ENCODE results near the gene OR2AT4.
"Not testable (repeated sequence)": the region's sequence is repeated elsewhere in the genome, so short reads cannot be mapped to it uniquely, and the experiment has no call there.

OR2AT4 gene

DNA sequence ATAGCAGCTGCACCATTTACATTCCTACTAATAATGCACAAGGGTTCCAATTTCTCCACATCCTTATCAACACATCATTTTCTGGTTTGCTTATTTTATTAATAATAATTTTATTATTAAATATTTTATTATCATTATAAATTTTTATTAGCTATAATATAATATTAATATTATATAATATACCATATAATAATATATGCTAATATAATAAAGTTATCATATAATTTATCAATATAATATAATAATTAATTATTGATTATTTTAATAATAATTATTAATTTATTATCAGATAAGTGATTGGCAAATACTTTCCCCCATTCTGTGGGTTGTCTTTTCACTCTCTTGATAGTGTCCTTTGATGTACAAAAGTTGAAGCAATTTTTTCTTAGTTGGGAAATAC lies 27.7 kb downstream of the OR2AT4 start:
- no peak for DNase-seq (ENCODE audit: low read depth in 2 of 2, low spot score in 1 of 2)

DNA sequence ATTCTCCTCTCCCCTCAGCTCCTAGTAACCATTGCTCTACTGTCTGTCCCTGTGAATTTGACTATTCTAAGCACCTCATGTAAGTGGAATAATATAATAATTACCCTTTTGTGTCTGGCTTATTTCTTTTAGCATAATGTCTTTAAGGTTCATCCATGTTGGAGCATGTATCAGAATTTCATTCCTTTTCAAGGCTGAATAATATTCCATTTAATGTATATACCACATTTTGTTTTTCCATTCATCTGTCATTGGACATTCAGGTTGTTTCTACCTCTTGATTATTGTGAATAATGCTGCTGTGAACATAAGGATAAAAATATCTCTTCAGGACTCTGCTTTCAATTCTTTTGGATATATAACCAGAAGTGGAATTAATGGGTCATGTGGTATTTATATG lies 28.1 kb downstream of the OR2AT4 start:
- no peak for DNase-seq (ENCODE audit: low read depth in 2 of 2, low spot score in 1 of 2)

DNA sequence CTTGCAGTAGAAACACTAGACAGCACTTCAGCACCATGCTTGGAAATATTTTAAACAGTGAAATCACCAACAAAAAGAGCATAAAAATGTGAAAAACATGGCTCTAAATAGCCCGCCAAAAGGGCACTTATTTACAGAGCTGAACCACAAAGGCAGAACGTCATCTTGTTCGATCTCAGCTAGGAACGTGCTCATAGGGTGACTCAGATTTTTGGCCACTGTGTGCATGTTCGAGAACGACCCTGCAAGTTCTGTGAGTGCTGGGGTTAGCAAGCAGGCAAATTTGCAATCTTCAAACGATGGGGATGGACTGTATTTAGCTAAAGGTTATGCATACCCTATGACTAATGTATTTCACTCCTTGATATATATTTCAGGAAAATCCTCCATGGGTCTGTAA lies 30.6 kb downstream of the OR2AT4 start:
- DNase-seq (ENCODE audit: low read depth in 2 of 2, low spot score in 1 of 2), result no peak

DNA sequence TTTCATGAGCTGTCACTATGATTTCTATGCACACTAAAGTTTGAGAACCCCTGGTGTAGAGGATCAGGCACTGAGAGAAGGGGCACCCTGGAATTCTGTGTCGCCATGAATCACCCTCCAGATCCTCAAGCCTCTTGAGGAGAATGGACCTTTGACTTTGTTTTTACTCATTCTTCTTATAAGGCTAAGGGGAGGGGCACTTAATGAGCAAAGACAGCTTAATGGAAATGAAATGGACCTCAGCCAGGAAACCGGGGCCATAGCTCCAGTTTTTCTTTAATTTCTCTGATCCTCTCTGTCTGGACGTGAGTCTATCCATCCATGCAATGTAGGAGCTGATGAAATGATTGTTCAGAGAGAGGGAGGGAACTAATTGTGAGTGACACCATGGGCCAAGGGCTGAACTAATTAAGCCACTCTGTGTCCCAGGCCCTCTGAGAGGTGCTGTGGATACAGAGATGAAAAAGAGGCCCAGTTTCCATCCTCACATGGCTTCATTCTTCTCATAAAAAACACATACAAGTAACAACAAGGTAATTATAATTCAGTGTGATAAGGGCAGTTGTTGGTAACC lies 32.8 kb downstream of the OR2AT4 start:
- no peak for DNase-seq (ENCODE audit: low read depth in 2 of 2, low spot score in 1 of 2)

DNA sequence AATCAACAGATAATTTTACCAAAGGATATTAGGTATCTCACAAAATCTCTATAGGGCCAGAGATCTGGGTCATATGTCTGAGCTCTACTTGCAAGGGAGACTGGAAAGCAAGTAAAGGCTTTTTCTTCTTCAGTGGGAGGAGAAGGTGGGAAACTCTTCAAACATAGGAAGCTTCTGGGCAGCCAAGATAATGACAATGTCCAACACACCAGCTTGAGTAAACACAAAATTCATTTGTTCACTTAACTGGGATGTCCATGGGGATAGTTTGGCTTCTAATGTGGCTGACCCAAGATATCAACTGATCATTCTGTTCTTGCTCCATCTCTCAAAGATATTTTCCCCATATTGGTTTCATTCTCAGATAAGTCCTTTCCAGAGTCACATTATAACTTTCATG lies 37.4 kb downstream of the OR2AT4 start:
- no peak for DNase-seq (ENCODE audit: low read depth in 2 of 2, low spot score in 1 of 2)

DNA sequence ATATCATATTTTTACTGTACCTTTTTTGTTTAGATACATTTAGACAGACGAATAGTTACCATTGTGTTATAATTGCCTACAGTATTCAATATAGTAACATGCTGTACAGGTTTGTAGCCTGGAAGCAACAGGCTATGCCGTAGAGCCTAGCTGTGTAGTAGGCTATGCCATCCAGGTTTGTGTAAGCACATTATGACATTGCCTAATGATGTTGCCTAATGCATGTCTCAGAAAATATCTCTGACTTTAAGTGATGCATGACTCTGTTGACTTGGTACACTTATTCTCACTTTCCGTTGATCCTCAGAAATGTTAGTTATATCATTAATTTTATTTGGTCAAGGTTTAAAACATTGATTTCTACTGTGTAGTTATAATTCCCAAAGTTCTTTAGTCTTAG lies 39.9 kb downstream of the OR2AT4 start:
- DNase-seq (ENCODE audit: low read depth in 2 of 2, low spot score in 1 of 2), result no peak

DNA sequence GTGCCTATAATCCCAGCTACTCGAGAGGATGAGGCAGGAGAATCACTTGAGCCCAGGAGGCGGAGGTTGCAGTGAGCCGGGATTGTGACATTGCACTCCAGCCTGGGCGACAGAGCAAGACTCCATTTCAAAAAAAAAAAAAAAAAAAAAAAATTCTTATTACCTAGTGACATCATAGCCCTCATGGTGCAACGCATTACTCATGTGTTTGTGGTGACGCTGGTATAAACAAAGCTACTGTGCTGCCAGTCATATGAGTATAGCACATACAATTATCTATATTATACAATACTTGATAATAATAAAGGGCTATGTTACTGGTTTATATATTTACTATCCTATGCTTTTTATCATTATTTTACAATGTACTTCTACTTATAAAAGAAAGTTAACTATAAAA lies 41.2 kb downstream of the OR2AT4 start:
- DNase-seq (ENCODE audit: low read depth in 2 of 2, low spot score in 1 of 2), result no peak

DNA sequence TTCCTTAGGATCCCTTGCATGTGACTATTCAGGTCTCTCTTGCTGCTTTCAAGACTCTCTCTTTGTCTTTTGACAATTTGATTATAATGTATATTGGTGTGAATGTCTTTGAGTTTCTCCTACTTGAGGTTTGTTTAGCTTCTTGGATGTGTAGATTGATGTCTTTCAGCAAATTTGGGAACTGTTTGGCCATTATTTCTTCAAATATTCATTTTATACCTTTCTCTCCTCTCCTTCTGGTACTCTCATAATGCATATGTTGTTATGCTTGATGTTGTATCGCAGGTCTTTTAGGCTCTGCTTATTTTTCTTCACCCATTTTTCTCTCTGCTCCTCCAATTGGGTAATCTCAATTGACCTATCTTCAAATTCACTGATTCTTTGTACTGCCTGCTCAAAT lies 44.2 kb downstream of the OR2AT4 start:
- no peak for DNase-seq (ENCODE audit: low read depth in 2 of 2, low spot score in 1 of 2)

DNA sequence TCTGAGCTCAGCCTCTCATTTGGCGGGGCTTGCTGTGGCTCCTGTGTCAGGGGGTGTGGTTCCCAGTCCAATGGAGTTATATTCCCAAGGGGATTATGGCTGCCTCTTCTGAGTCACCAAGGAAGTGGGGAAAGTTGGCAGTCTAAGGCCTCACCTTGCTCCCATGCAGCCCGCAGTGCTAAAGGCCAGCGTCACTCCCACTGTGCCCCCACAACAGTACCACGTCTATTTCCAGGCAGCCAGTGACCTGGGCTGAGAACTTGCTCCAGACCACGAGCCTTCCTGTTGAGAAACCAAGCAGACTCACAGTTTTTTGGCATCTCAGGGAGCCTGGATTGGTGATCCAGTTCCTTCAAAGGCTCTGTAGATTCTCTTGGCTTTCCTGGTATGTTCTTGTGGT lies 45.6 kb downstream of the OR2AT4 start:
- no peak for DNase-seq (ENCODE audit: low read depth in 2 of 2, low spot score in 1 of 2)

DNA sequence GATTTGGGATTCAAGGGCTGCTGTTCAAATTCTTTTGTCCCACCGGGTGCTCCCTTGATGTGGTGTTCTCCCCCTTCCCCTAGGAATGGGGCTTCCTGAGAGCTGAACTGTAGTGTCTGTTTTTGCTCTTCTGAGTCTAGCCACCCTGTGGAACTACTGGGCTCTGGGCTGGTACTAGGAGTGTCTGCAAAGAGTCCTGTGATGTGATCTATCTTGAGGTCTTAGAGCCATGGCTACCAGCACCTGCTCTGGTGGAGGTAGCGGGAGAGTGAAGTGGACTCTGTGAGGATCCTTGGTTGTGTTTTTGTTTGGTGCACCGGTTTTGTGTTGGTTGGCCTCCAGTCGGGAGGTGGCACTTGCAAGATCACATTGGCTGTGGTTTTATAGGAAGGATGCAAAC lies 46.2 kb downstream of the OR2AT4 start:
- no peak for DNase-seq (ENCODE audit: low read depth in 2 of 2, low spot score in 1 of 2)

DNA sequence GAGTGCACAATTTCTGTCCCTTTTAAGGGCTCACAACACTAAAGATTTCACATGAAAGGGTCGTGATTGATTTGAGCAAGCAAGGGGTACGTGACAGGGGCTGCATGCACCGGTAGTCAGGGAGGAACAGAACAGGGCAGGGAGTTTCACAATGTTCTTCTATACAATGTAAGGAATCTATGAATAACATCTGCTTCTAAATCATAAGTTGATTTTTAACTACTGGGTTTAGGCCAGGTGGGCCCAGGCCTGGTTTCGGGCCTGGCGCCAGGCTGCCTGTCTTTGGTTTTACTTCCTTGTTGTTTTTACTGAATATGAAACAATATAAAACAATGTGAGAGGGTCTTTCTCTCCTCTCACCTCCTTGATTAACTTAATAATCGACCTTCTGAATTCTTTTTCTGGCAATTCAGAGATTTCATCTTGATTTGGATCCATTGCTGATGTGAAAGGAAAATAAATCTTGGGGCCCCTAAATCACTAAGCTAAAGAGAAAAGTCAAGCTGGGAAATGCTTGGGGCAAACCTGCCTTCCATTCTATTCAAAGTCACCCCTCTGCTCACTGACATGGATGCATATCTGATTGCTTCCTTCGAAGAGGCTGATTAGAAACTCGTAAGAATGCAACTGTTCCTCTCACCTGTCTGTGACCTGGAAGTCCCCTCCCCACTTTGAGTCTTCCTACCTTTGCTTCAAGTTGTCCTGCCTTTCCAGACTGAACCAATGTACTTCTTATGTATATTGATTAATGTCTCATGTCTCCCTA lies 47.0 kb downstream of the OR2AT4 start:
- DNase-seq (ENCODE audit: low read depth in 2 of 2, low spot score in 1 of 2), result not testable (repeated sequence)

DNA sequence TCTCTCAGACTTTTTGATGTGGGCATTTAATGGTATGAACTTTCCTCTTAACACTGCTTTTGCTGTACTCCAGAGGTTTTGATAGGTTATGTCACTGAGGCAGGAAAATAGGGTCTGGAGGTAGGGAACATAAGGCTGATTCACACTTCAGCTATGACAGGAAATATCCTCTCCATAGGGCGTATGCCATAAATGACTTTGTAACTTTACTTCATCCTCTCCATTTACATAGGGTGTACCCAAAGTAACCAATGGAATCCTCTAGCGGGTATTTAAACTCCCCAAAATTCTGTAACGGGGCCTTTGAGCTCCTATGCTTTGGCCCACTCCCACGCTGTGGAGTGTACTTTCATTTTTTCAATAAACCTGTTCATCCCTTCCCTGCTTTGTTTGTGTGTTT lies 49.5 kb downstream of the OR2AT4 start:
- no peak for DNase-seq (ENCODE audit: low read depth in 2 of 2, low spot score in 1 of 2)

DNA sequence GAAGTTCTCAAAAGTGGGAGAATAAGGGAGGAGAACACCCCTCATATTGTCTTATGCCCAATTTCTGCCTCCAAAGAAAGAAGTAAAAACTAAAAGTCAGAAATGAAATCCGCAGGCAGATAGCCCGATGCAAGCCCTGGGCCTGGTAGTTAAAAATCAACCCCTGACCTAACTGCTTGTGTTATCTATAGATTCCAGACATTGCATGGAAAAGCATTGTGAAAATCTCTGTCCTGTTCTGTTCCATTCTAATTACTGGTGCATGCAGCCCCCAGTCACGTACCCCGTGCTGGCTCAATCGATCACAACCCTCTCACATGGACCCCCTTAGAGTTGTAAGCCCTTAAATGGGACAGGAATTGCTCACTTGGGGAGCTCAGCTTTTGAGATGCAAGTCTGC lies 50.0 kb downstream of the OR2AT4 start:
- not testable (repeated sequence) for DNase-seq (ENCODE audit: low read depth in 2 of 2, low spot score in 1 of 2)

DNA sequence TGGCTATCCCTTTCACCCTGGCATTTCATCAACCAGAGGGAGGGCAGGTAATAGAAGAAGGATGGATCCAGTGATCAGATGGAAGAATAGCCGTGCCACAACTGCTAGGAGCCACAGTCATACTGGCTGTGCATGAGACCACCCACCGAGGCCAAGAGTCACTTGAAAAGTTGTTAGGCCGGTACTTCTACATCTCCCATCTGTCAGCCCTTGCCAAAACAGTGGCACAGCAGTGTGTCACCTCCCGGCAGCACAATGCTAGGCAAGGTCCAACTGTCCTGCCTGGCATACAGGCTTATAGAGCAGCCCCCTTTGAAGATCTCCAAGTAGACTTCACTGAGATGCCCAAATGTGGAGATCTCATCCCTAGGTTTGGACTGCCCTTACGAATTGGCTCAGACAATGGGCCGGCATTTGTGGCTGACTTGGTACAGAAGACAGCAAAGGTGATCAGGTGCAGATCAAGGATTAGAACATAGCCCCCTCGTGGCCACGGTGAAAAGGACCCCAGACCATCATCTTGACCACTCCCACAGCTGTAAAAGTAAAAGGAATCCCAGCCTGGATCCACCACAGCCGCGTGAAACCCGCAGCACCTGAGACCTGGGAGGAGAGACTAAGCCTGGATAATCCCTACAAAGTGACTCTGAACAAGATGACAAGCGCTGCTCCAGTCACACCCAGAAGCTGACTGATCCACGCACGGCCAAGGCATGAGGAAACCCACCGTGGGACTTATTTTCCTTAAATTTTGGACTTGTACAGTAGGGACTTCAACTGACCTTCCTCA lies 52.1 kb downstream of the OR2AT4 start:
- DNase-seq (ENCODE audit: low read depth in 2 of 2, low spot score in 1 of 2), result not testable (repeated sequence)

DNA sequence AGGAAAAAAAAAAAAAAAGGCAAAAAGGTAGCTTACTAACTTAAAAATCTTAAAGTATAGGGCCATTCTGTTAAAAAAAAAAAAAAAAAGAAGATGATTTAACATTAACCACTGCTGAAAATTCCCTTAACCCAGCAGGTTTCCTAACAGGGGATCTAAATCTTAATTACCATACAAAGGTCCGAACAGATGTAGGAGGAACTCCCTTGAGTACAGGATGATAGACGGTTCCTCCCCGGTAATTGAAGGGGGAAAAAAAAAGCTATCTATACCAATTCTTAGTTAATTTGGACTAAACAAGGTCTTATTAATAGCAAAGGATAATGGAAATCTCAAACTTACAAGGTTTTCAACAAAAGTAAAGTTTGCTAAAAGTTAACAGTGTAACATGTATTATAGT lies 54.9 kb downstream of the OR2AT4 start:
- DNase-seq (ENCODE audit: low read depth in 2 of 2, low spot score in 1 of 2), result not testable (repeated sequence)

DNA sequence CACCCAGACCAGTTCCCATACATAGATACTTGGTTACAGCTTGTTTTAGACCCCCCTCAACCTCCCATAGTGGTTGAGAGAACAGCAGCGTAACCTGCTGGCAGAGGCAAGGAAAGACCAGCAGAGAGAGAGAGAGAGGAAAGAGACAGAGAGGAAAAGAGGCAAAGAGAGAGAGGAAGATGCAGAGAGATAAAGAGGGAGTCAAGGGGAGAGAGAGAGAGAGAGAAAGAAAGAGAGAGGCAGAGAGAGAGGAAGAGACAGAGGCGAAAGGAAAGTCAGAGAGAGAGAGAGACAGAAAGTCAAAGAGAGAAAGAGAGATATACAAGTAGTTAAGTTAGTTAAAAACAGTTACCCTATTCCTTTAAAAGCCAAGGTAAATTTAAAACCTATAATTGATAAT lies 55.4 kb downstream of the OR2AT4 start:
- DNase-seq (ENCODE audit: low read depth in 2 of 2, low spot score in 1 of 2), result no peak

DNA sequence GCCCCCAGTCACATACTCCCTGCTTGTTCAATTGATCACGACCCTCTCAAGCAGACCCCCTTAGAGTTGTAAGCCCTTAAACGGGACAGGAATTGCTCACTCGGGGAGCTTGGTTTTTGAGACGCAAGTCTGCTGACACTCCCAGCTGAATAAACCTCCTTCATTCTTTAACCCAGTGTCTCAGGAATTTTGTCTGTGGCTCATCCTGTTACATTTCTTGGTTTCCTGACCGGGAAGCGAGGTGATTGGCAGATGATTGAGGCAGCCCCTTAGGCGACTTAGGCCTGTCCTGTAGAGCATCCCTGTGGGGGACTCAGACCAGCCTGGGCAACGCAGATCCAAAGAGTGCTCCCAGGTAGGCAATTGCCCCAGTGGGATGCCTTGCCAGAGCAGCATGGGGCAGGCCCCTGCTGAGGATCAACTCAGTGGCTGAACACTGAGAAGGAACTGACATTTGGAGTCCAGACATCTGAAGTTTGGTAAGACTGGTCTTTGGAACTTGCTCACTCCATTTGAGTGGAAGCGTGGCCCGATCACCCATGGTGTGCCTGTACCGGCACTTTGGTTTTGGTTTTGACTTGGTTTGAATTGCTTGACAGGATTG lies 56.4 kb downstream of the OR2AT4 start:
- DNase-seq (ENCODE audit: low read depth in 2 of 2, low spot score in 1 of 2), result no peak

DNA sequence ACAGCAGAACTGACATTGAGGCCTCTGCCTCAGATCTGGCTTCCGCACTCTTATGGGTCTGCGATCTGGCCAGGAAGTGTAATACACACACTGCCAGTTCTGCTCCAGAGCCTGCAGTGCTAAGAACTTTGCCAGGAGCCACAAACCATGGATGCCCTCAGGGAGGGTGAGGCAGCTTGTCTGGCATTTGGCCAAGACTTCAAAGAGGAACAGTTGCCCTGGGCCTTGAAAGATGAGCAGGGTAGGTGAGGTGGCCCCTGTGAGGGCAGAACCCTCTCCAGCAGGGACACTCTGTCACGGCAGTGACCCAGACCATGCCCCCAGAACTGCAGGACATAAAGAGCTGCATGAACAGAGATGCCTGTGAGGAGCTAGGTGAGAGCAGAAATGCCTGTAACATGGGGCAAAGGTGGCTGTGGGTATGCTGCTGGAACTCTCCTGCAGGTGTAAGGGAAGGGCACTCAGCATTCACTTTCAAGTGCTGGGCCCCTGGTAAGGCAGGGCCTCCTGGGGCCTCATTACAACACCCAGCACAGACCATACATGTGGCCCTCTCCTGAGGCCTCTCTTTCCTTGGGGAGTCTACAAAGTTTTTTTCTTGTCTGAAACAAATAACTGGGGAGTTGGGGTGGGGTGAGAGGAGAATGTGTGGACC lies 60.6 kb downstream of the OR2AT4 start:
- DNase-seq (ENCODE audit: low read depth in 2 of 2, low spot score in 1 of 2), result no peak

DNA sequence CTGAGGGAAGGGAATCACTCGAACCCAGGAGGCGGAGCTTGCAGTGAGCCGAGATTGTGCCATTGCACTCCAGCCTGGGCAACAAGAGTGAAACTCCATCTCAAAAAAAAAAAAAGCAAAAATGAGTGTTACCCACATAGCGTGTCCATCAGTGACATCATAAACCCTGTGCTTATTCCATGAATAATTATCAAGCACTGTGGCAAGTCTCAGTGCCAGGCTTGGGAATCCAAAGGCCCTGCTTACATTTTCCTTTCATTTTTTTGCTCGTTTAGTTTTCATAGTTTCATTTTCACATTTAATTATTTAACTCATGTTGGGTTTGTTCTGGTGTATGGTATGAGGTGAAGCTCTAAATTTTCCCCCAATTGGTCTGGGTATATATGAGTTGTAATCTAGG lies 61.4 kb downstream of the OR2AT4 start:
- no peak for DNase-seq (ENCODE audit: low read depth in 2 of 2, low spot score in 1 of 2)

DNA sequence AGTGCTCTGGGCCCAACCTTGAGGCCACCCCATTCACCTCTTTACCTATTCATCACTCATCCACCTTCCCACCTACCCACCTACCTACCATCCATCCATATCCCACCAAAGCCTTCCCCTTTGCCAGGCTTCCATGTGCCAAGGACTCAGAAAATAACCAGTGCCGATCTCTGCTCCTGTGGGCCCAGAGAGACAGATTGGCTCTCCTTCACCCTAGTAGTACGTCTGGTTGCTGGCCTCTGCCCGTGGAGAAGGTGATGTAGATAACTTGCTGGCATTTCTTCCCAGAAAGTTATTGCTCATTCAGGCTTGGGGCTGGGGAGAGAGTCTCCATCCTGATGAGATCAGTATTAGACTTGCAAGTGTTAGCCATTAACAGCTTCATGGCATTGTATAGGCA lies 62.8 kb downstream of the OR2AT4 start:
- DNase-seq (ENCODE audit: low read depth in 2 of 2, low spot score in 1 of 2), result no peak

DNA sequence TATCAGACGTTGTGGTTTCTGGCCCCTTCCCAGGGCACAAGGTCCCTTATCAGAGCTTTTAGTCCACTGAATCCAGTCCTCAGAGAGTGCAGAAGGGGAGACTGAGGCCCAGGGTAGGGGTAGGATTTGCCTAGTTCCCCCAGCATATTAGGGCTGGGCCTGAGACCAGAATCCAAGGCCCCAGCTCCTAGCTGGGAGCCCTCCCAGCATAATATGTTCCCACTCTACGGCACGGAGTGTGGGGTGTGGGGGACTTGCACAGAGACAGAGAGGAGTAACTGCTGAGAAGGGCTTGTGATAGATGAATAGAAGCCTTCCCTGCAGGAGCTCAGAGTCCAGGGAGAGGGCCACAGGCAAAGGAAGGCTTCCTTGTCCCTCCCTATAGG lies 64.1 kb downstream of the OR2AT4 start:
- no peak for DNase-seq (ENCODE audit: low read depth in 2 of 2, low spot score in 1 of 2)

Measured in stimulated activated CD8-positive, alpha-beta memory T cell treated with anti-CD3 and anti-CD28 coated beads, Interleukin-4, amount 100 ng/mL, for 1 hour (primary cell).